ENCODE results near the gene RMRP.

Gene RMRP

GRCh38 chr9:35666045-35666444 is 8.2 kb upstream of the RMRP start:
- TF ChIP-seq GABPA (IDR thresholded peaks at IDR 0.05; ENCODE audit: low read depth): no peak
- no peak for TF ChIP-seq POLR2AphosphoS5 (IDR thresholded peaks at IDR 0.05; ENCODE audit: low read depth)
- TF ChIP-seq CTCF (IDR thresholded peaks at IDR 0.05; ENCODE audit: insufficient read depth, low read length): no peak
- TF ChIP-seq SPI1 (IDR thresholded peaks at IDR 0.05; ENCODE audit: borderline replicate concordance, low read depth): no peak
- no peak for TF ChIP-seq REST (IDR thresholded peaks at IDR 0.05; ENCODE audit: insufficient replicate concordance, low read depth)
- no peak for DNase-seq (ENCODE audit: low read depth in 1 of 2, low spot score in 1 of 2)
- Histone ChIP-seq H3K4me3 (replicated peaks; ENCODE audit: insufficient read depth, low read length) (no peak overlapping the region), H3K27ac (replicated peaks) (no peak overlapping the region), H3K27me3 (ENCODE audit: insufficient read depth, poor library complexity, severe bottlenecking) (no peaks in the 10 kb centered on the region)

- Histone ChIP-seq H3K4me3 (replicated peaks; ENCODE audit: insufficient read depth, low read length) (peak overlapping the region; percentile 64), H3K27ac (replicated peaks) (peak overlapping the region; percentile 74), H3K27me3 (ENCODE audit: insufficient read depth, poor library complexity, severe bottlenecking) (no peaks in the 10 kb centered on the region)
- DNase-seq (ENCODE audit: low read depth in 1 of 2, low spot score in 1 of 2): no peak
- TF ChIP-seq POLR2AphosphoS5 (IDR thresholded peaks at IDR 0.05; ENCODE audit: low read depth) (no peak), GABPA (IDR thresholded peaks at IDR 0.05; ENCODE audit: low read depth) (no peak), CTCF (IDR thresholded peaks at IDR 0.05; ENCODE audit: insufficient read depth, low read length) (no peak), SPI1 (IDR thresholded peaks at IDR 0.05; ENCODE audit: borderline replicate concordance, low read depth) (no peak), REST (IDR thresholded peaks at IDR 0.05; ENCODE audit: insufficient replicate concordance, low read depth) (no peak)
These were observed 7.6 kb upstream of the RMRP start for GRCh38 chr9:35665471-35665818.

- Histone ChIP-seq H3K27me3 (ENCODE audit: insufficient read depth, poor library complexity, severe bottlenecking) (no peaks in the 10 kb centered on the region), H3K4me3 (replicated peaks; ENCODE audit: insufficient read depth, low read length) (peak within 1 kb of the TSS; percentile 64), H3K27ac (replicated peaks) (peak within 1 kb of the TSS; percentile 74)
- TF ChIP-seq POLR2AphosphoS5 (IDR thresholded peaks at IDR 0.05; ENCODE audit: low read depth) (peak; percentile 85), SPI1 (IDR thresholded peaks at IDR 0.05; ENCODE audit: borderline replicate concordance, low read depth) (no peak), CTCF (IDR thresholded peaks at IDR 0.05; ENCODE audit: insufficient read depth, low read length) (no peak), GABPA (IDR thresholded peaks at IDR 0.05; ENCODE audit: low read depth) (peak; percentile 64), REST (IDR thresholded peaks at IDR 0.05; ENCODE audit: insufficient replicate concordance, low read depth) (no peak)
- DNase-seq (ENCODE audit: low read depth in 1 of 2, low spot score in 1 of 2): peak; percentile 81 to 83
These were observed 7.0 kb upstream of the RMRP start, which contains the start of gene ARHGEF39 for GRCh38 chr9:35664531-35665470. ARHGEF39 (minus strand) TSS chr9:35665195; CDS start chr9:35665169, 26 bp downstream.

Data from HL-60 (cell line).